ENCODE data around the gene ETV6. TPM values are rescaled to one million over a fixed set of nuclear protein-coding genes. Genes with fewer than 3 reads are reported as not detected.

Gene ETV6
- total RNA-seq, 6 donors from 2014 or later: 22.2 to 93.2 (median 37.5) TPM

DNA sequence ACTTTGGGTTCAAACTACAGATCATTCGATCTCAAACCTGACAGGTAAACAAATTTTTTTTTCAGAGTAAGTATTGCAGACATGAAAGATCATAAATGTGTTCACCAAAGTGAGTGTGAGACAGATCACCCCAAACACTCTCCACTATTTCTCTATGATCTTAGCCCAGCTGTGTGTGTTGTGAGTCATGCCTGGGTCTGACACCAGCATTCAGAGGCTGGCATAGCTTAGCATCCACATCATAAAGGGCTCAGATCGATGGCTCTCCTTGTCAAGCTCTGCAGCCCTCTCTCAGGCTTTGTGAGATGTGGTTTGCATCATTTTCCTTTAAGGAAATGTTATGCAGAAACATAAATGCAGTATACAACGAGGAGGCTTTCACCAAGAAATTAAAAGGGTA lies 164.9 kb downstream of the ETV6 start:
- TF ChIP-seq POLR2AphosphoS5 (IDR thresholded peaks at IDR 0.05) (no peak), POLR2A (IDR thresholded peaks at IDR 0.05) (no peak), EP300 (IDR thresholded peaks at IDR 0.05) (no peak)
- TF ChIP-seq, protein P1, sequence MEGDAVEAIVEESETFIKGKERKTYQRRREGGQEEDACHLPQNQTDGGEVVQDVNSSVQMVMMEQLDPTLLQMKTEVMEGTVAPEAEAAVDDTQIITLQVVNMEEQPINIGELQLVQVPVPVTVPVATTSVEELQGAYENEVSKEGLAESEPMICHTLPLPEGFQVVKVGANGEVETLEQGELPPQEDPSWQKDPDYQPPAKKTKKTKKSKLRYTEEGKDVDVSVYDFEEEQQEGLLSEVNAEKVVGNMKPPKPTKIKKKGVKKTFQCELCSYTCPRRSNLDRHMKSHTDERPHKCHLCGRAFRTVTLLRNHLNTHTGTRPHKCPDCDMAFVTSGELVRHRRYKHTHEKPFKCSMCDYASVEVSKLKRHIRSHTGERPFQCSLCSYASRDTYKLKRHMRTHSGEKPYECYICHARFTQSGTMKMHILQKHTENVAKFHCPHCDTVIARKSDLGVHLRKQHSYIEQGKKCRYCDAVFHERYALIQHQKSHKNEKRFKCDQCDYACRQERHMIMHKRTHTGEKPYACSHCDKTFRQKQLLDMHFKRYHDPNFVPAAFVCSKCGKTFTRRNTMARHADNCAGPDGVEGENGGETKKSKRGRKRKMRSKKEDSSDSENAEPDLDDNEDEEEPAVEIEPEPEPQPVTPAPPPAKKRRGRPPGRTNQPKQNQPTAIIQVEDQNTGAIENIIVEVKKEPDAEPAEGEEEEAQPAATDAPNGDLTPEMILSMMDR (IDR thresholded peaks at IDR 0.05): no peak
- H3K36me3 ChIP-seq: no peaks in the 10 kb centered on the region
- WGBS, 2 donors: 40 to 51% methylated on average over 3 of the region's 3 CpGs
- H3K27ac ChIP-seq: peak overlapping the region in 1 of 4 donors; percentile 86
- H3K4me1 ChIP-seq: peaks cover 32 to 44% (median 42%) of the 10 kb centered on the region in 4 donors
- no peak for ATAC-seq (ENCODE audit: low FRiP score in 2 of 2)
- H3K27me3 ChIP-seq: no peaks in the 10 kb centered on the region
- H3K4me3 ChIP-seq: no peak overlapping the region
- DNase-seq: no peak
- H3K9me3 ChIP-seq: no peaks in the 10 kb centered on the region

DNA sequence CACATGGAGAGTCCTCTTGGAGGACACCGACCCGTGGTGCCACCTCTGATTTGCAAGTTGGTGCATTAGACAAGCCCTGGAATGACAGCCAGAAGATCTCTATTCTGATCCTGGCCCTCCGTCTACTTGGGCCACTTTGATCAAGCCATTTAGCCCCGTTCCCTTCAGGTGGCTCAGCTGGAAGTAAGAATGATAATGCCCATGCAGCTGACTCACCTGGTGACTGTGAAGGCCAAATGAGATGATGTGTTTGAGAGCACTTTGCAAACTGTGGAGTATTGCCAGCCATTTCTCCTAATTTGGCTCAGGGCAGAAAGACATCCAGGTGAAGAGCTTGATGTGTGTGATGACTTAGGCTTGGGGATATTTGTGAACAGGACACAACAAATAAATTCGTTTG lies 165.9 kb downstream of the ETV6 start:
- TF ChIP-seq EP300 (IDR thresholded peaks at IDR 0.05) (no peak), POLR2A (IDR thresholded peaks at IDR 0.05) (no peak), POLR2AphosphoS5 (IDR thresholded peaks at IDR 0.05) (no peak)
- TF ChIP-seq, protein P1 (IDR thresholded peaks at IDR 0.05): no peak
- H3K27ac ChIP-seq: no peak overlapping the region
- H3K9me3 ChIP-seq: no peaks in the 10 kb centered on the region
- ATAC-seq (ENCODE audit: low FRiP score in 2 of 2) (no peak), DNase-seq (no peak)
- peaks cover 32 to 44% (median 42%) of the 10 kb centered on the region in 4 donors for H3K4me1 ChIP-seq
- 89 to 96% methylated on average over 3 to 5 of the region's 5 CpGs for WGBS, 2 donors
- H3K36me3 ChIP-seq: no peaks in the 10 kb centered on the region
- H3K27me3 ChIP-seq: no peaks in the 10 kb centered on the region
- H3K4me3 ChIP-seq: no peak overlapping the region

DNA sequence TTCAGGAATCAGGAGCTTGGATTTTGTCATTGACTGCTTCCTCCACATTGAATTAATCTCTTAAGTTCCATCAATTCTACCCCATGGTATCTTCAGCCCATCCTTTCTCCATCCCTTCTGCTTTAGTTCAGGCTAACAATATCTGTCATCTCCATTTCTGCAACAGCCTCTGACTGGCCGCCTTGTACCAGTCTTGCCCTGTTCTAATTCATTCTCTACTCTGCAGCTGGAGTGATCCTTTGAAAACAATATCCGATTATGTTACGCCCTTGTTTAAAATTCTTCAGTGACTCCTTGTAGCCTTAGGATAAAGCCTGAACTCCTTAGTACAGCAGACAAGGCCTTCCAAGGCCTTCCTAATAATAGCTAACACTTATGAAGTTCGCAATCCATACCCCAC lies 170.2 kb downstream of the ETV6 start:
- TF ChIP-seq EP300 (IDR thresholded peaks at IDR 0.05) (no peak), POLR2A (IDR thresholded peaks at IDR 0.05) (no peak), POLR2AphosphoS5 (IDR thresholded peaks at IDR 0.05) (no peak)
- TF ChIP-seq, protein P1 (IDR thresholded peaks at IDR 0.05): no peak
- no peak for DNase-seq
- ATAC-seq (ENCODE audit: low FRiP score in 2 of 2): no peak
- no peaks in the 10 kb centered on the region for H3K36me3 ChIP-seq
- no peaks in the 10 kb centered on the region for H3K27me3 ChIP-seq
- no peak overlapping the region for H3K27ac ChIP-seq
- H3K9me3 ChIP-seq: no peaks in the 10 kb centered on the region
- WGBS, 2 donors: 93 to 98% methylated on average over 4 of the region's 4 CpGs
- H3K4me1 ChIP-seq: peaks cover 13 to 22% (median 19%) of the 10 kb centered on the region in 4 donors
- H3K4me3 ChIP-seq: no peak overlapping the region

DNA sequence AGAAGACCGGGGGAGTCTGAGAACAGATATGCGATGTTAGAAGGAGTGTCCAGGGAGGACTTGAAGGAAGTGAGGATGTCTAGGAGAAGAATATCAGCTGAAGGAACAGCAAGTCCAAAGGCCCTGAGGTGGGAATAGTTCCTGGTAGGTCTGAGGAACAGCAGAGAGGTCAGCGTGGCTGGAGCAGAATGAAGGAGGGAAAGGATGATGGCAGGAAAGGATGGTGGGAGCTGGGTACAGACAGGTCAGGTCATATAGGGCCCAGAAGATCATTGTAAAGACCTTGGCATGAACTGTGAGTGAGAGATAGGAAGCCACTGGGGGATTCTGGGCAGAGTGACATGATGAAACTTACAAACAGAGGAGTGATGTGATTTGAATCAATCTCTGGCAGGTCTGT lies 171.0 kb downstream of the ETV6 start:
- no peaks in the 10 kb centered on the region for H3K36me3 ChIP-seq
- peaks cover 11 to 19% (median 18%) of the 10 kb centered on the region in 4 donors for H3K4me1 ChIP-seq
- H3K27me3 ChIP-seq: no peaks in the 10 kb centered on the region
- ATAC-seq (ENCODE audit: low FRiP score in 2 of 2) (no peak), DNase-seq (no peak)
- H3K9me3 ChIP-seq: no peaks in the 10 kb centered on the region
- TF ChIP-seq POLR2AphosphoS5 (IDR thresholded peaks at IDR 0.05) (no peak), EP300 (IDR thresholded peaks at IDR 0.05) (no peak), POLR2A (IDR thresholded peaks at IDR 0.05) (no peak)
- TF ChIP-seq, protein P1 (IDR thresholded peaks at IDR 0.05): no peak
- no peak overlapping the region for H3K27ac ChIP-seq
- WGBS, 2 donors: 97 to 98% methylated on average over 3 of the region's 3 CpGs
- H3K4me3 ChIP-seq: no peak overlapping the region

DNA sequence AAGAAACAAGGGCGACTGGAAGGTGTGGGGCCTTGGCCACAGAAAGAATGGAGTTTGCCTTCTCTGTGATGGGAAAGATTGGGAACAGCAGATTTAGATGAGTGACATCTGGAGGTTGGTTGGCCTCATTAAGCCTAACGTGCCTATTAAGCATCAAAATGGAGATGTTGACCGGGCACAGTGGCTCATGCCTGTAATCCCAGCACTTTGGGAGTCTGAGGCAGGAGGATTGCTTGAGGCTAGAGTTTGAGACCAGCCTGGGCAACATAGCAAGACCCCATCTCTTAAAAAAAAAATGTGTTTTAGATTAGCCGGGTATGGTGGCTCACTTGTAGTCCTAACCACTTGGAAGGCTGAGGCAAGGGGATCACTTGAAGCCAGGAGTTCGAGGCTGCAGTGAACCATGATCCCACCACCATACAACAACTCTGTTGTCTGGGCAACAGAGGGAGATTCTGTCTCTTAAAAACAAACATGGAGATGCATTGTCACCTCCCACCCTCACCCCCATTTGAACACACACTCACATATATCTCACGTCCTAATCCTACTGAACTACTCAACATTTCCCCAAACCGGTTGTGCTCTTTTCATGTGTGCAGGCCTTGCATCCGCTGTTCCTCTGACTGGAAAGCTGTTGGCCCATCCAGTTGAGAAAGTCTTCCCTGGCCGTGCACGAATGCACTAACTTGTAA lies 172.1 kb downstream of the ETV6 start:
- Histone ChIP-seq H3K9me3 (no peaks in the 10 kb centered on the region), H3K4me3 (no peak overlapping the region), H3K27me3 (no peaks in the 10 kb centered on the region), H3K27ac (no peak overlapping the region), H3K4me1 (peaks cover 11 to 23% (median 17%) of the 10 kb centered on the region in 4 donors), H3K36me3 (no peaks in the 10 kb centered on the region)
- DNase-seq (no peak), ATAC-seq (ENCODE audit: low FRiP score in 2 of 2) (no peak)
- TF ChIP-seq EP300 (IDR thresholded peaks at IDR 0.05) (no peak), POLR2AphosphoS5 (IDR thresholded peaks at IDR 0.05) (no peak), POLR2A (IDR thresholded peaks at IDR 0.05) (no peak)
- TF ChIP-seq, protein P1 (IDR thresholded peaks at IDR 0.05): no peak
- WGBS, 2 donors: 83 to 95% methylated on average over 10 of the region's 10 CpGs

Data from upper lobe of left lung (tissue), 6 donors.